Left lung (tissue), 10 donors: ENCODE data around the gene MTFR1L. TPM values are rescaled to one million over a fixed set of nuclear protein-coding genes. Genes with fewer than 3 reads are reported as not detected.

Source experiments
- ATAC-seq: fragments of 200-7000 bp; cut with Tn5 transposase; one replicate; pipeline ENCODE4 v1.9.1; 2020; ENCODE audit warnings: moderate library complexity
- DNase-seq, 4 donors: peaks; one replicate each; pipeline ENCODE4 v3.0.0-alpha.2; 2013 to 2020
- H3K27ac ChIP-seq, 2 donors: fragments of 200-600 bp; sonication (generic) in 1 of 2; one replicate each; pipeline versions ENCODE4 v1.5.0 to v1.8.0; 2020 to 2021
- H3K27me3 ChIP-seq, 2 donors: fragments of 200-600 bp; sonication (generic) in 1 of 2; one replicate each; pipeline versions ENCODE4 v1.5.0 to v1.8.0; 2020 to 2021
- H3K36me3 ChIP-seq, 2 donors: fragments of 200-600 bp; sonication (generic) in 1 of 2; one replicate each; pipeline versions ENCODE4 v1.5.0 to v1.8.0; 2020 to 2021
- H3K4me1 ChIP-seq, 2 donors: fragments of 200-600 bp; one replicate each; pipeline ENCODE4 v1.8.0; 2021
- H3K4me3 ChIP-seq, 2 donors: fragments of 200-600 bp; sonication (generic) in 1 of 2; one replicate each; pipeline versions ENCODE4 v1.5.0 to v1.8.0; 2020 to 2021; ENCODE audit warnings: mild to moderate bottlenecking in 1 of 2
- H3K9me3 ChIP-seq, 2 donors: fragments of 200-600 bp; sonication (generic) in 1 of 2; one replicate each; pipeline versions ENCODE4 v1.5.0 to v1.8.0; 2020 to 2021
- intact Hi-C, 2 donors: fragments of 100-400 bp; cut with DNase I; formaldehyde crosslinking; loops; one replicate each; pipeline versions ENCODE4 v1.11.2 to v1.14.2; 2022
- polyA plus RNA-seq, 6 donors: library from polyadenylated mRNA; unstranded; fragments of 120-200 nt; gene quantifications; one replicate each; pipeline ENCODE4 v1.2.1, GENCODE V29; 2013; ENCODE audit not compliant: insufficient read length in 6 of 6
- total RNA-seq, 2 donors: library from RNA; stranded (reverse); fragmentation: NEBNext Ultra II Directional; extraction: Animal tissue kit (Norgen Biotek cat#: 25700); gene quantifications; one replicate each; pipeline ENCODE4 v1.2.1, GENCODE V29; 2021
- TF ChIP-seq, protein P1 (sequence below), 2 donors: fragments of 200-600 bp; sonication (generic) in 1 of 2; IDR thresholded peaks; one replicate each; pipeline versions ENCODE4 v1.5.0 to v1.8.0; 2021; ENCODE audit warnings: antibody characterized with exemption in 2 of 2
- donor health status: DM: no; HTN: yes; CAD: no.
- donor health status: DM: no; HTN: no; CAD: no.

Gene MTFR1L
- total and polyA plus RNA-seq, 8 donors = 44.5 to 88.4 (median 79.3) TPM

DNA sequence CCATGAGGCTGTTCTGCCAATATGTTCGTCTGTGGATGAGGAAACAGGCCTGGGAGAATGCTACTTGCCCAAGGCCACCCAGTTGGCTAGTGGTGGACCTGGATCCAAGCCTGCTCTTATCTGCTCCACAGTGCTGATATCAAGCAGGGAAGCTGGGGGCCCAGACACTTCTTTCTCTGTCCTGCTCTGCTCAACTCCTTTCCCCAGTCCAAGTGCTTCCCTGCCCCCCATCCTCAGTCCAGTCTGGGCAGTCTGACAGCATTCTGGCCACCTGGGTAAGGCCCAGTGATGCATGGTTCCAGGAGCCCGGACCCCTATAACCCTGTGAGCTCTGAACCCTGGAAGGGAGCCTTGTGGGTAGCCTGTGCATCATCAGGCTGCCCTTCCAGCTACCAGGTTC lies 59.9 kb downstream of the MTFR1L start:
- no peaks in the 10 kb centered on the region for H3K36me3 ChIP-seq
- H3K4me3 ChIP-seq = no peak overlapping the region
- intact Hi-C loops = no loop called here
- TF ChIP-seq, protein P1, sequence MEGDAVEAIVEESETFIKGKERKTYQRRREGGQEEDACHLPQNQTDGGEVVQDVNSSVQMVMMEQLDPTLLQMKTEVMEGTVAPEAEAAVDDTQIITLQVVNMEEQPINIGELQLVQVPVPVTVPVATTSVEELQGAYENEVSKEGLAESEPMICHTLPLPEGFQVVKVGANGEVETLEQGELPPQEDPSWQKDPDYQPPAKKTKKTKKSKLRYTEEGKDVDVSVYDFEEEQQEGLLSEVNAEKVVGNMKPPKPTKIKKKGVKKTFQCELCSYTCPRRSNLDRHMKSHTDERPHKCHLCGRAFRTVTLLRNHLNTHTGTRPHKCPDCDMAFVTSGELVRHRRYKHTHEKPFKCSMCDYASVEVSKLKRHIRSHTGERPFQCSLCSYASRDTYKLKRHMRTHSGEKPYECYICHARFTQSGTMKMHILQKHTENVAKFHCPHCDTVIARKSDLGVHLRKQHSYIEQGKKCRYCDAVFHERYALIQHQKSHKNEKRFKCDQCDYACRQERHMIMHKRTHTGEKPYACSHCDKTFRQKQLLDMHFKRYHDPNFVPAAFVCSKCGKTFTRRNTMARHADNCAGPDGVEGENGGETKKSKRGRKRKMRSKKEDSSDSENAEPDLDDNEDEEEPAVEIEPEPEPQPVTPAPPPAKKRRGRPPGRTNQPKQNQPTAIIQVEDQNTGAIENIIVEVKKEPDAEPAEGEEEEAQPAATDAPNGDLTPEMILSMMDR (IDR thresholded peaks at IDR 0.05) = no peak
- no peaks in the 10 kb centered on the region for H3K9me3 ChIP-seq
- no peak overlapping the region for H3K27ac ChIP-seq
- ATAC-seq (no peak), DNase-seq (no peak)
- peaks cover 4 to 19% of the 10 kb centered on the region in 2 donors for H3K4me1 ChIP-seq
- no peaks in the 10 kb centered on the region for H3K27me3 ChIP-seq

DNA sequence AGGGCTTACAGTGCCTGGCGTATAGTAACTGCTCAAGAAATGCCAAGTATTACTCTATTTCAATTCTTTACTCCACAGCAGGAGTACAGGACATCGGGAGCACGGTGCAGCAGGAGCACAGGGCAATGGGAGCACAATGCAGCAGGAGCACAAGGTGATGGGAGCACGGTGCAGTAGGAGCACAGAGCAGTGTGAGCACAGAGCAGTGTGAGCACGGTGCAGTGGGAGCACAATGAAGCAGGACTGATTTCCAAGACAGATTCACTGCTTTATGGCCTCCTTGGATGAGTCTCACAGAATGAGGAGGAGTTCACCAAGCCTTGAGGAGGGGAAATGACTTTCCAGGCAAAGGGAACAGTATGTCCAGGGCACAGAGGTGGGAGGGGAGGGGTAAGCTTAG lies 60.8 kb downstream of the MTFR1L start:
- H3K4me3 ChIP-seq = no peak overlapping the region
- no peaks in the 10 kb centered on the region for H3K36me3 ChIP-seq
- no peaks in the 10 kb centered on the region for H3K27me3 ChIP-seq
- intact Hi-C loops = no loop called here
- ATAC-seq (no peak), DNase-seq (no peak)
- H3K27ac ChIP-seq = no peak overlapping the region
- peaks cover 0 to 12% of the 10 kb centered on the region in 2 donors for H3K4me1 ChIP-seq
- TF ChIP-seq, protein P1 (IDR thresholded peaks at IDR 0.05) = no peak
- H3K9me3 ChIP-seq = no peaks in the 10 kb centered on the region

DNA sequence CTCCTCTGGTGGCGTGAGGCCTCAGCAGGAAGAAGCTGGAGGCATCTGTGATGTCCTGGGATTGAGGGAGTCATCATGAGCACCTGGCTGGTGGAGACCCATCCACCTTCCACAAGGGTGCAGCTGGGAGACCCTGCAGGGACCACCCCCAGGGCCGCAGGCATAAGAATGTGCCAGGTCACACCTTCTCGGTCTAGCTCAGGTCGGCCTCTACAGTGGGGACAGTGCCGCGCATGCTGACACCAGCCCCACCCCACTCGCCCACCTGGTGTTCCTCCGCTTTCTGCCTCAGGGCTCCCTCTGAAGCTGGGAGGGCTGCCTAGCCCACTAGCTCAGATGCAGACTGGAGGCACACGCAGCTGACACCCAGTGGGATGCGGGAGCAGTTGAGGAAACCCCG lies 61.5 kb downstream of the MTFR1L start:
- no peak overlapping the region for H3K4me3 ChIP-seq
- no peaks in the 10 kb centered on the region for H3K9me3 ChIP-seq
- H3K4me1 ChIP-seq = peaks cover 0 to 4% of the 10 kb centered on the region in 2 donors
- H3K36me3 ChIP-seq = no peaks in the 10 kb centered on the region
- TF ChIP-seq, protein P1 (IDR thresholded peaks at IDR 0.05) = no peak
- ATAC-seq (no peak), DNase-seq (no peak)
- intact Hi-C loops = no loop called here
- H3K27me3 ChIP-seq = no peaks in the 10 kb centered on the region
- no peak overlapping the region for H3K27ac ChIP-seq

Other genes with a start within 250 kb of the MTFR1L start
- 10 to 100 TPM; 15.3 to 20.3 TPM for gene MAN1C1, start 203.2 kb upstream of the MTFR1L start, total RNA-seq
- gene MAN1C1, start 203.2 kb upstream of the MTFR1L start, polyA plus RNA-seq = 10 to 100 TPM; 14.9 to 20.1 (median 16.1) TPM
- 10 to 100 TPM; 86.2 to 94.7 TPM for gene SELENON, start 19.8 kb upstream of the MTFR1L start, total RNA-seq
- gene SELENON, start 19.8 kb upstream of the MTFR1L start, polyA plus RNA-seq = 100 to 1,000 TPM in 3 of 6 donors, 10 to 100 TPM in 3; 85.2 to 107 (median 99.1) TPM
- 1 to 10 TPM in 1 of 2 donors, under 1 TPM in 1; 0.97 to 1.2 TPM for gene AUNIP, start 39.5 kb downstream of the MTFR1L start, total RNA-seq
- gene AUNIP, start 39.5 kb downstream of the MTFR1L start, polyA plus RNA-seq = 1 to 10 TPM; 1.8 to 3.1 (median 2.7) TPM
- 10 to 100 TPM; 11.3 to 15.9 TPM for gene PAQR7, start 55.8 kb downstream of the MTFR1L start, total RNA-seq
- gene PAQR7, start 55.8 kb downstream of the MTFR1L start, polyA plus RNA-seq = 10 to 100 TPM; 16.3 to 20.2 (median 18.8) TPM
- 100 to 1,000 TPM in 1 of 2 donors, 10 to 100 TPM in 1; 50.7 to 126 TPM for gene STMN1, start 86.5 kb downstream of the MTFR1L start, total RNA-seq
- gene STMN1, start 86.5 kb downstream of the MTFR1L start, polyA plus RNA-seq = 1,000 to 10,000 TPM in 3 of 6 donors, 100 to 1,000 TPM in 3; 824 to 1,392 (median 1,010) TPM
- 10 to 100 TPM; 13.6 to 25.2 TPM for gene PAFAH2, start 178.1 kb downstream of the MTFR1L start, total RNA-seq
- gene PAFAH2, start 178.1 kb downstream of the MTFR1L start, polyA plus RNA-seq = 10 to 100 TPM; 11.7 to 17.5 (median 12.9) TPM
- gene EXTL1, start 201.8 kb downstream of the MTFR1L start, total RNA-seq = 1 to 10 TPM in 1 of 2 donors, under 1 TPM in 1; 0.13 to 1.0 TPM
- gene EXTL1, start 201.8 kb downstream of the MTFR1L start, polyA plus RNA-seq = under 1 TPM; 0.71 to 0.90 (median 0.79) TPM
- under 1 TPM in 1 of 2 donors, not detected in 1; 0.15 TPM for gene SLC30A2, start 226.2 kb downstream of the MTFR1L start, total RNA-seq
- under 1 TPM; 0.14 to 0.29 (median 0.27) TPM for gene SLC30A2, start 226.2 kb downstream of the MTFR1L start, polyA plus RNA-seq
- gene TRIM63, start 247.7 kb downstream of the MTFR1L start, total RNA-seq = under 1 TPM; 0.15 to 0.26 TPM
- 1 to 10 TPM in 2 of 6 donors, under 1 TPM in 1, not detected in 3; 0.29 to 1.8 (median 1.2) TPM for gene TRIM63, start 247.7 kb downstream of the MTFR1L start, polyA plus RNA-seq